ENCODE measurements around the gene GFER. TPM values are rescaled to one million over a fixed set of nuclear protein-coding genes. Genes with fewer than 3 reads are reported as not detected.

The GFER gene
- total and polyA plus RNA-seq, 10 of the 15 experiments (the other 5 are each of a cell fraction or from before 2014, with no cell fraction given): 2.4 to 57.7 (median 31.3) TPM

GRCh38 chr16:2003827-2004641, 20.0 kb downstream of the GFER start:
- WGBS (ENCODE audit: insufficient coverage, insufficient replicate concordance, low lambda C conversion rate, missing lambda C conversion rate): 33% methylated on average over 36 of the region's 36 CpGs
- Histone ChIP-seq H3K9me3 (replicated peaks; ENCODE audit: control insufficient read depth, insufficient read depth, low read length) (no peaks in the 10 kb centered on the region), H3K79me2 (ENCODE audit: control insufficient read depth, insufficient read depth, low read length) (peaks cover 52% of the 10 kb centered on the region), H3K9ac (ENCODE audit: control insufficient read depth, insufficient read depth, low read length) (no peak overlapping the region), H3K4me2 (ENCODE audit: control insufficient read depth, insufficient read depth) (peak overlapping the region; percentile 43; the same call in 1 of the 2 replicates), H4K20me1 (ENCODE audit: control insufficient read depth, insufficient read depth) (peaks cover 6% of the 10 kb centered on the region), H3K4me3 (no peak overlapping the region), H3K27me3 (replicated peaks in 1 of 2; ENCODE audit: control insufficient read depth in 2 of 2, insufficient read depth in 2 of 2, low read length in 1 of 2) (no peaks in the 10 kb centered on the region), H3K4me1 (ENCODE audit: control insufficient read depth, insufficient read depth, low read length) (peaks cover 15% of the 10 kb centered on the region), H3K36me3 (ENCODE audit: control insufficient read depth in 2 of 2, insufficient read depth in 2 of 2, low read length in 1 of 2) (peaks cover 0 to 44% of the 10 kb centered on the region in 2 experiments; a peak in 3 of 4 replicates), H3K27ac (ENCODE audit: control insufficient read depth, insufficient read depth) (no peak overlapping the region), H2AFZ (ENCODE audit: control insufficient read depth, low read depth, low read length) (no peak overlapping the region)
- ChIA-PET RAD21 (ENCODE audit: unreplicated experiment) (interaction anchor here (0.5 to 2.5 kb wide), 5 partner anchors 12 to 151 kb away, joined by 3 to 14 read pairs (median 3); partner anchors contain the start of gene RPS2), CTCF (interaction anchor here (0.6 to 4.3 kb wide), 27 partner anchors 11 to 483 kb away, joined by 3 to 54 read pairs (median 5); partner anchors contain the start of genes MLST8, NDUFB10, NOXO1 and NTHL1), SMC1A (ENCODE audit: uncharacterized antibody, unreplicated experiment) (interaction anchor here (0.9 to 2.1 kb wide), 6 partner anchors 13 to 248 kb away, joined by 3 to 14 read pairs (median 4); partner anchors contain the start of genes ECI1 and TRAF7), POLR2A (interaction anchor here (0.8 to 2.2 kb wide), 8 partner anchors 10 to 151 kb away, joined by 3 to 10 read pairs (median 4); partner anchors contain the start of genes NOXO1, RPS2 and TRAF7)
- DNase-seq (ENCODE audit: low read depth, low spot score) (no peak), ATAC-seq (peak; percentile 97), FAIRE-seq (peak; percentile 88)
- in situ Hi-C loops (cut with MboI) (no loop called here), intact Hi-C loops (cut with micrococcal nuclease; ENCODE audit: unreplicated experiment) (no loop called here)
- BruUV-seq (replicated peaks): no TSS peak
- TF ChIP-seq MYC (IDR thresholded peaks at IDR 0.05; ENCODE audit: insufficient read depth, insufficient read length, insufficient replicate concordance, low read length, severe bottlenecking) (no peak), MLLT1 (IDR thresholded peaks at IDR 0.05) (no peak), EGR1 (IDR thresholded peaks at IDR 0.05; ENCODE audit: borderline replicate concordance in 1 of 2, low read depth in 2 of 2, low read length in 2 of 2) (no peak), SREBF1 (IDR thresholded peaks at IDR 0.05; ENCODE audit: low read length) (no peak), ZBTB4 (CRISPR knock-in tag; IDR thresholded peaks at IDR 0.05) (no peak), ATF7 (IDR thresholded peaks at IDR 0.05; ENCODE audit: low read depth) (no peak), WRNIP1 (IDR thresholded peaks at IDR 0.05; ENCODE audit: borderline replicate concordance, low read depth, low read length) (no peak), SRF (IDR thresholded peaks at IDR 0.05; ENCODE audit: low read depth in 2 of 2, low read length in 2 of 2) (no peak), CREM (IDR thresholded peaks at IDR 0.05; ENCODE audit: low read depth) (no peak), BCL3 (IDR thresholded peaks at IDR 0.05; ENCODE audit: borderline replicate concordance, insufficient read depth, low read depth, low read length, poor library complexity, severe bottlenecking) (no peak), PML (IDR thresholded peaks at IDR 0.05; ENCODE audit: low read length) (no peak), ZSCAN29 (IDR thresholded peaks at IDR 0.05) (no peak), RUNX3 (IDR thresholded peaks at IDR 0.05; ENCODE audit: low read length) (no peak), POLR2AphosphoS5 (IDR thresholded peaks at IDR 0.05; ENCODE audit: low read length) (no peak), PAX8 (IDR thresholded peaks at IDR 0.05) (no peak), RAD51 (IDR thresholded peaks at IDR 0.05) (no peak), ETV6 (conservative IDR thresholded peaks at IDR 0.05 in 1 of 2, IDR thresholded peaks at IDR 0.05 in 1 of 2; ENCODE audit: borderline replicate concordance in 1 of 2, low read depth in 1 of 2) (no peak)
